Measurements from ENCODE around the gene HPSE2.

The HPSE2 gene

DNA sequence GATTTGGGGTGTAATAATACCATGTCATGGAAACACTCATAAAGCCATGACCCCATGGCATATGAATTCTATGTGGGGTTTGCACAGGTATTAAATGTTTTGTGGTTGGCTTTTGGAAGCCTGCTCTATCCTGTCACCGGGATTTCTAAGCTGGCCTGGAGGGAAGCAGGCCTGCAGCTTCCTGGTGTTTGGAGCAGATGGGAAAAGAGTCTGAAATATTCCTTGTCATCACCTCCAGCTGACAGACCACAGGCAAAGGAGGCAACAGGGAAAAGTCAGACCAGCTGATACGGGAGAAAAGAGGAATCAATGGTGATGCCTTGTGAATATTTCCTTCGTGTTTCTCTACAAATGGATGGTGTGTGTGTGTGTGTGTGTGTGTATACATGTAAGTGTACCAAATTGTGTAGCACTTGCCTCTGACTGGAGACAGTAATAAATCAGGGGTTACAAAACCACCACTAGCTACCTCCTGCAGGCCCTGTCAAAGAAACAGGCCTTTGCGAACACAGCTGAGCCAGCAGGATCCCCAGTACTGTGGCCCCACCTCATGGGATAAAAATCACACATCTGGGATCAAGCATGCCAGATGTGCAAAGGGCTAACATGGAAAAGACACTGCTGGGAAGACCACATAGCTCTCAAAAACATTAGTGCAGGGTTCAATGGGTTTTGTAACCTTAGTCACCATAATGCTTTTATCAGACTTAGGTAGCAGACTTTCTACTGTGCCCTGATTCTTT is 668.1 kb downstream of the HPSE2 start:
- Histone ChIP-seq H3K36me3 (ENCODE audit: insufficient read depth, low read length) (no peaks in the 10 kb centered on the region), H3K4me3 (ENCODE audit: low read depth in 1 of 2, low read length in 2 of 2) (no peak overlapping the region), H3K9me3 (ENCODE audit: insufficient read depth, low read length, severe bottlenecking) (no peaks in the 10 kb centered on the region), H3K4me2 (ENCODE audit: insufficient read depth, low read length) (no peak overlapping the region), H3K4me1 (ENCODE audit: insufficient read depth, low read length) (no peaks in the 10 kb centered on the region), H3K27ac (ENCODE audit: low read length) (no peak overlapping the region), H3K9ac (ENCODE audit: low read depth, low read length) (no peak overlapping the region), H4K20me1 (ENCODE audit: insufficient read depth, low read length) (no peaks in the 10 kb centered on the region), H2AFZ (ENCODE audit: low read depth, low read length) (no peak overlapping the region), H3K27me3 (ENCODE audit: insufficient read depth, low read length, poor library complexity) (peaks cover 5% of the 10 kb centered on the region), H3K79me2 (ENCODE audit: insufficient read depth, low read length) (no peaks in the 10 kb centered on the region)
- TF ChIP-seq EZH2 (IDR thresholded peaks at IDR 0.05; ENCODE audit: borderline replicate concordance, low read depth, low read length, severe bottlenecking): no peak
- TF ChIP-seq, protein P1, sequence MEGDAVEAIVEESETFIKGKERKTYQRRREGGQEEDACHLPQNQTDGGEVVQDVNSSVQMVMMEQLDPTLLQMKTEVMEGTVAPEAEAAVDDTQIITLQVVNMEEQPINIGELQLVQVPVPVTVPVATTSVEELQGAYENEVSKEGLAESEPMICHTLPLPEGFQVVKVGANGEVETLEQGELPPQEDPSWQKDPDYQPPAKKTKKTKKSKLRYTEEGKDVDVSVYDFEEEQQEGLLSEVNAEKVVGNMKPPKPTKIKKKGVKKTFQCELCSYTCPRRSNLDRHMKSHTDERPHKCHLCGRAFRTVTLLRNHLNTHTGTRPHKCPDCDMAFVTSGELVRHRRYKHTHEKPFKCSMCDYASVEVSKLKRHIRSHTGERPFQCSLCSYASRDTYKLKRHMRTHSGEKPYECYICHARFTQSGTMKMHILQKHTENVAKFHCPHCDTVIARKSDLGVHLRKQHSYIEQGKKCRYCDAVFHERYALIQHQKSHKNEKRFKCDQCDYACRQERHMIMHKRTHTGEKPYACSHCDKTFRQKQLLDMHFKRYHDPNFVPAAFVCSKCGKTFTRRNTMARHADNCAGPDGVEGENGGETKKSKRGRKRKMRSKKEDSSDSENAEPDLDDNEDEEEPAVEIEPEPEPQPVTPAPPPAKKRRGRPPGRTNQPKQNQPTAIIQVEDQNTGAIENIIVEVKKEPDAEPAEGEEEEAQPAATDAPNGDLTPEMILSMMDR (IDR thresholded peaks at IDR 0.05; ENCODE audit: borderline replicate concordance, extremely low read depth, low read length, poor library complexity, severe bottlenecking): no peak
- no peak for DNase-seq
- no peak for ATAC-seq (ENCODE audit: insufficient read depth, low read depth)

GRCh38 chr10:98563811-98564210 is 671.8 kb downstream of the HPSE2 start:
- no peak overlapping the region for H3K4me3 ChIP-seq (ENCODE audit: low read depth in 1 of 2, low read length in 2 of 2)
- peaks cover 4% of the 10 kb centered on the region for H3K27me3 ChIP-seq (ENCODE audit: insufficient read depth, low read length, poor library complexity)
- no peak overlapping the region for H3K27ac ChIP-seq (ENCODE audit: low read length)
- H3K79me2 ChIP-seq (ENCODE audit: insufficient read depth, low read length): no peaks in the 10 kb centered on the region
- DNase-seq (no peak), ATAC-seq (ENCODE audit: insufficient read depth, low read depth) (no peak)
- H2AFZ ChIP-seq (ENCODE audit: low read depth, low read length): no peak overlapping the region
- H3K4me1 ChIP-seq (ENCODE audit: insufficient read depth, low read length): no peaks in the 10 kb centered on the region
- H3K9me3 ChIP-seq (ENCODE audit: insufficient read depth, low read length, severe bottlenecking): no peaks in the 10 kb centered on the region
- no peak overlapping the region for H3K4me2 ChIP-seq (ENCODE audit: insufficient read depth, low read length)
- no peak overlapping the region for H3K9ac ChIP-seq (ENCODE audit: low read depth, low read length)
- TF ChIP-seq, protein P1 (IDR thresholded peaks at IDR 0.05; ENCODE audit: borderline replicate concordance, extremely low read depth, low read length, poor library complexity, severe bottlenecking): no peak
- TF ChIP-seq EZH2 (IDR thresholded peaks at IDR 0.05; ENCODE audit: borderline replicate concordance, low read depth, low read length, severe bottlenecking): no peak
- no peaks in the 10 kb centered on the region for H4K20me1 ChIP-seq (ENCODE audit: insufficient read depth, low read length)
- no peaks in the 10 kb centered on the region for H3K36me3 ChIP-seq (ENCODE audit: insufficient read depth, low read length)

DNA sequence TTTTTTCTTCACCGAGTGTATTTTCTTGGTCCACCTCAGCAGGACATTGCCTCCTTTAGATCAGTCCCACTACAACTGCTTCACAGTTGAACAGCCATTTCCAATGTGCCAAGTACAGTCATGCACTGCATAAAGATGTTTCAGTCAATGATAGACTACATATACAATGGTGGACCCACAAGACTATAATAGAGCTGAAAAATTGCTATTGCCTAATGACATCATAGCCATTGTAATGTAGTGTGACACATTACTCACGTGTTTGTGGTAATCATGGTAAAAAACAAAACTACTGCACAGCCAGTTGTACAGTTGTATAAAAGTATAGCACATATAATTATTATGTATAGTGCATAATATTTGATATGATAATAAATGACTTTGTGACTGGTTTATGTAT is 675.1 kb downstream of the HPSE2 start:
- Histone ChIP-seq H2AFZ (ENCODE audit: low read depth, low read length) (no peak overlapping the region), H3K79me2 (ENCODE audit: insufficient read depth, low read length) (no peaks in the 10 kb centered on the region), H3K9me3 (ENCODE audit: insufficient read depth, low read length, severe bottlenecking) (no peaks in the 10 kb centered on the region), H3K4me2 (ENCODE audit: insufficient read depth, low read length) (no peak overlapping the region), H3K4me3 (ENCODE audit: low read depth in 1 of 2, low read length in 2 of 2) (no peak overlapping the region), H3K9ac (ENCODE audit: low read depth, low read length) (no peak overlapping the region), H3K4me1 (ENCODE audit: insufficient read depth, low read length) (no peaks in the 10 kb centered on the region), H4K20me1 (ENCODE audit: insufficient read depth, low read length) (no peaks in the 10 kb centered on the region), H3K36me3 (ENCODE audit: insufficient read depth, low read length) (no peaks in the 10 kb centered on the region), H3K27ac (ENCODE audit: low read length) (no peak overlapping the region), H3K27me3 (ENCODE audit: insufficient read depth, low read length, poor library complexity) (no peaks in the 10 kb centered on the region)
- no peak for ATAC-seq (ENCODE audit: insufficient read depth, low read depth)
- TF ChIP-seq, protein P1 (IDR thresholded peaks at IDR 0.05; ENCODE audit: borderline replicate concordance, extremely low read depth, low read length, poor library complexity, severe bottlenecking): no peak
- TF ChIP-seq EZH2 (IDR thresholded peaks at IDR 0.05; ENCODE audit: borderline replicate concordance, low read depth, low read length, severe bottlenecking): no peak
- DNase-seq: no peak

Data from DND-41 (cell line).